Hepatic stellate cell (primary cell): ENCODE measurements around the gene GABRE.
"Not testable (repeated sequence)": the region's sequence is repeated elsewhere in the genome, so short reads cannot be mapped to it uniquely, and the experiment has no call there.

Experiments
- DNase-seq: peaks from one replicate; pipeline ENCODE4 v3.0.0; 2011; ENCODE audit warnings: low spot score

Gene GABRE

GRCh38 chrX:151966236-151966635 lies 8.2 kb downstream of the GABRE start:
- DNase-seq: no peak

GRCh38 chrX:151962034-151962433 lies 12.4 kb downstream of the GABRE start:
- no peak for DNase-seq

- DNase-seq: no peak
These were observed 16.4 kb downstream of the GABRE start for GRCh38 chrX:151958101-151958500.

- DNase-seq: no peak
These were observed 19.7 kb downstream of the GABRE start for GRCh38 chrX:151954730-151955129.

- DNase-seq: no peak
These were observed 36.3 kb downstream of the GABRE start for GRCh38 chrX:151938172-151938571.

- DNase-seq: no peak
These were observed 39.1 kb downstream of the GABRE start for GRCh38 chrX:151935358-151935757.

GRCh38 chrX:151929126-151929525 lies 45.4 kb downstream of the GABRE start:
- no peak for DNase-seq

- DNase-seq: no peak
These were observed 50.8 kb downstream of the GABRE start for GRCh38 chrX:151923648-151924047.

GRCh38 chrX:151922692-151923091 lies 51.8 kb downstream of the GABRE start:
- no peak for DNase-seq

- no peak for DNase-seq
These were observed 52.6 kb downstream of the GABRE start for GRCh38 chrX:151921866-151922265.

- no peak for DNase-seq
These were observed 53.2 kb downstream of the GABRE start for GRCh38 chrX:151921292-151921691.

GRCh38 chrX:151920530-151920929 lies 53.9 kb downstream of the GABRE start:
- no peak for DNase-seq

GRCh38 chrX:151920101-151920500 lies 54.4 kb downstream of the GABRE start:
- DNase-seq: peak; percentile 24

- no peak for DNase-seq
These were observed 54.9 kb downstream of the GABRE start for GRCh38 chrX:151919610-151920009.

GRCh38 chrX:151918736-151919135 lies 55.7 kb downstream of the GABRE start:
- not testable (repeated sequence) for DNase-seq

- DNase-seq: no peak
These were observed 61.7 kb downstream of the GABRE start, which contains the start of gene MAGEA4 for GRCh38 chrX:151912780-151913179. Gene MAGEA4, plus strand, starts transcription at chrX:151912889. Its CDS starts 10,776 bp downstream, at chrX:151923665.

- DNase-seq: no peak
These were observed 62.3 kb downstream of the GABRE start for GRCh38 chrX:151912221-151912620.

GRCh38 chrX:151904989-151905388 lies 69.5 kb downstream of the GABRE start:
- no peak for DNase-seq
